ENCODE data around the gene KRTAP10-2. TPM values are rescaled to one million over a fixed set of nuclear protein-coding genes. Genes with fewer than 3 reads are reported as not detected.

KRTAP10-2 gene
- total and polyA plus RNA-seq, 9 of the 15 experiments (the other 6 are each of a cell fraction or from before 2014, with no cell fraction given) = not detected

GRCh38 chr21:44568667-44569556, 17.6 kb upstream of the KRTAP10-2 start (continued):
- TF ChIP-seq ZNF398 (CRISPR knock-in tag; IDR thresholded peaks at IDR 0.05) (no peak), USF1 (CRISPR knock-in tag; IDR thresholded peaks at IDR 0.05) (peak; percentile 67), CBX3 (IDR thresholded peaks at IDR 0.05; ENCODE audit: borderline replicate concordance in 1 of 2, low read length in 2 of 2) (no peak), ZNF282 (CRISPR knock-in tag; IDR thresholded peaks at IDR 0.05) (no peak), HBP1 (CRISPR knock-in tag; IDR thresholded peaks at IDR 0.05) (no peak), MCM5 (IDR thresholded peaks at IDR 0.05; ENCODE audit: low read depth) (no peak), ZBTB33 (CRISPR knock-in tag; IDR thresholded peaks at IDR 0.05) (no peak), KLF1 (tag; IDR thresholded peaks at IDR 0.05) (no peak), KDM1A (IDR thresholded peaks at IDR 0.05) (no peak), FOXP1 (CRISPR knock-in tag; IDR thresholded peaks at IDR 0.05) (no peak), ZNF507 (tag; conservative IDR thresholded peaks at IDR 0.05) (no peak), FOXA1 (IDR thresholded peaks at IDR 0.05; ENCODE audit: borderline replicate concordance) (no peak), FOXM1 (IDR thresholded peaks at IDR 0.05; ENCODE audit: low read depth) (no peak), FOXM1 (CRISPR knock-in tag; IDR thresholded peaks at IDR 0.05; ENCODE audit: low read depth) (no peak), KAT7 (CRISPR knock-in tag; IDR thresholded peaks at IDR 0.05; ENCODE audit: borderline replicate concordance) (no peak), ESRRA (IDR thresholded peaks at IDR 0.05; ENCODE audit: borderline replicate concordance, low read depth) (no peak), RBM17 (IDR thresholded peaks at IDR 0.05; ENCODE audit: borderline replicate concordance, low read depth, low read length) (no peak), E2F3 (CRISPR knock-in tag; IDR thresholded peaks at IDR 0.05) (no peak), CREM (IDR thresholded peaks at IDR 0.05; ENCODE audit: low read depth) (peak; percentile 89), PRMT5 (CRISPR knock-in tag; IDR thresholded peaks at IDR 0.05) (no peak)

Data from K562 (cell line).